ENCODE results near the gene METRN.
"Not testable (repeated sequence)": the region's sequence is repeated elsewhere in the genome, so short reads cannot be mapped to it uniquely, and the experiment has no call there.

Gene METRN

GRCh38 chr16:711084-711483 is 3.8 kb upstream of the METRN start:
- DNase-seq, result no peak

- no peak for DNase-seq
Observed at GRCh38 chr16:711548-712320, 3.2 kb upstream of the METRN start.

- DNase-seq, result not testable (repeated sequence)
Observed at GRCh38 chr16:712740-713250, 2.1 kb upstream of the METRN start.

- DNase-seq, result no peak
Observed at GRCh38 chr16:714079-714478, 839 bp upstream of the METRN start.

GRCh38 chr16:715477-716199 is 720 bp downstream of the METRN start:
- DNase-seq, result no peak

- DNase-seq, result no peak
Observed at GRCh38 chr16:716200-716568, 1.3 kb downstream of the METRN start.

GRCh38 chr16:716768-717325 is 1.9 kb downstream of the METRN start:
- DNase-seq, result no peak

- DNase-seq, result no peak
Observed at GRCh38 chr16:717450-718245, 2.7 kb downstream of the METRN start.

GRCh38 chr16:718389-718788 is 3.5 kb downstream of the METRN start:
- no peak for DNase-seq

GRCh38 chr16:718922-719321 is 4.0 kb downstream of the METRN start:
- no peak for DNase-seq

- DNase-seq, result no peak
Observed at GRCh38 chr16:719815-720446, 5.0 kb downstream of the METRN start.

- DNase-seq, result peak; percentile 64
Observed at GRCh38 chr16:720447-720989, 5.6 kb downstream of the METRN start.

GRCh38 chr16:720990-721764 is 6.3 kb downstream of the METRN start, which contains the start of gene ANTKMT:
TSS of gene ANTKMT (plus strand) at chr16:721146. CDS start at chr16:721275, 129 bp downstream.
- DNase-seq, result no peak

- no peak for DNase-seq
Observed at GRCh38 chr16:721765-722540, 7.0 kb downstream of the METRN start.

- no peak for DNase-seq
Observed at GRCh38 chr16:722835-723633, 8.1 kb downstream of the METRN start.

GRCh38 chr16:723695-724094 is 8.8 kb downstream of the METRN start:
- no peak for DNase-seq

- DNase-seq, result no peak
Observed at GRCh38 chr16:724188-725040, 9.5 kb downstream of the METRN start.

- no peak for DNase-seq
Observed at GRCh38 chr16:725041-725376, 10.1 kb downstream of the METRN start.
